GM12878 (cell line): ENCODE measurements around the gene TP73. TPM values are rescaled to one million over a fixed set of nuclear protein-coding genes. Genes with fewer than 3 reads are reported as not detected.

Experiments used
- ATAC-seq: fragments of 200-7000 bp; cut with Tn5 transposase; 3 replicates; pipeline ENCODE4 v1.9.1; 2020; ENCODE audit warnings: mild to moderate bottlenecking, moderate library complexity
- BruUV-seq: library from RNA; stranded (reverse); fragments of 400-500 nt; replicated peaks from 2 replicates; lab custom pipeline; 2021; lab: Mats Ljungman, UMichigan
- CTCF ChIA-PET: fragments of 300-600 bp; sonication (Branson Sonifier 250); formaldehyde crosslinking; extraction: SDS; loops from one replicate; lab custom pipeline; 2021; ENCODE audit warnings: inconsistent platforms; lab: Yijun Ruan, JAX
- POLR2A ChIA-PET: fragments of 350-600 bp; formaldehyde crosslinking; extraction: SDS; loops from one replicate; lab custom pipeline; 2021; ENCODE audit warnings: inconsistent platforms; lab: Charles Lee
- RAD21 ChIA-PET: fragments of 300-600 bp; sonication (Branson Sonifier 250); formaldehyde crosslinking; loops from one replicate; lab custom pipeline; 2023; ENCODE audit warnings: antibody characterized with exemption; ENCODE audit not compliant: unreplicated experiment; lab: Charles Lee
- SMC1A ChIA-PET: fragments of 300-600 bp; sonication (Branson Sonifier 250); formaldehyde crosslinking; loops from one replicate; lab custom pipeline; 2023; ENCODE audit not compliant: unreplicated experiment, uncharacterized antibody; lab: Charles Lee
- DNase-seq: peaks from one replicate; pipeline ENCODE4 v3.0.0-alpha.2; 2011; ENCODE audit warnings: low read depth, low spot score
- FAIRE-seq: peaks from 3 replicates; lab custom pipeline; 2011; peaks lifted over from hg19 to GRCh38; lab: Jason Lieb, UNC
- H2AFZ ChIP-seq: 2 replicates; pipeline ENCODE4 v1.6.0; 2011; ENCODE audit warnings: low read depth, low read length, control low read depth; ENCODE audit not compliant: control insufficient read depth
- H3K27ac ChIP-seq: 2 replicates; pipeline ENCODE4 v1.5.1; 2011; ENCODE audit warnings: control low read depth; ENCODE audit not compliant: control insufficient read depth, insufficient read depth
- H3K27me3 ChIP-seq, 2 experiments: replicated peaks in 1 of 2; 2 replicates each; pipeline versions ENCODE4 v1.6.0 to v1.6.1; 2011; ENCODE audit warnings: low read length in 1 of 2; ENCODE audit not compliant: control insufficient read depth in 2 of 2, insufficient read depth in 2 of 2
- H3K36me3 ChIP-seq, 2 experiments: 2 replicates each; pipeline ENCODE4 v1.5.1; 2011; ENCODE audit warnings: low read length in 1 of 2; ENCODE audit not compliant: control insufficient read depth in 2 of 2, insufficient read depth in 2 of 2
- H3K4me1 ChIP-seq: 2 replicates; pipeline ENCODE4 v1.6.1; 2011; ENCODE audit warnings: mild to moderate bottlenecking, low read length, moderate library complexity, mixed read lengths; ENCODE audit not compliant: control insufficient read depth, insufficient read depth
- H3K4me2 ChIP-seq: 2 replicates; pipeline ENCODE4 v1.6.0; 2011; ENCODE audit warnings: control low read depth; ENCODE audit not compliant: control insufficient read depth, insufficient read depth
- H3K4me3 ChIP-seq: fragments of 200-600 bp; sonication (generic); 2 replicates; pipeline ENCODE4 v1.5.1; 2016
- H3K79me2 ChIP-seq: 2 replicates; pipeline ENCODE4 v1.6.0; 2011; ENCODE audit warnings: low read length; ENCODE audit not compliant: control insufficient read depth, insufficient read depth
- H3K9ac ChIP-seq: 2 replicates; pipeline ENCODE4 v1.8.0; 2011; ENCODE audit warnings: low read length, control low read depth, mixed read lengths; ENCODE audit not compliant: control insufficient read depth, insufficient read depth
- H3K9me3 ChIP-seq: replicated peaks from 3 replicates; pipeline ENCODE4 v1.5.1; 2011; ENCODE audit warnings: mild to moderate bottlenecking, low read length; ENCODE audit not compliant: control insufficient read depth, insufficient read depth
- H4K20me1 ChIP-seq: 2 replicates; pipeline ENCODE4 v1.6.0; 2011; ENCODE audit not compliant: control insufficient read depth, insufficient read depth
- BCL3 ChIP-seq: IDR thresholded peaks from 2 replicates; pipeline ENCODE4 v1.6.1; 2011; ENCODE audit warnings: borderline replicate concordance, low read depth, mild to moderate bottlenecking, moderate library complexity, low read length; ENCODE audit not compliant: insufficient read depth, poor library complexity, severe bottlenecking
- EP300 ChIP-seq, 2 experiments: fragments of 150-350 bp in 1 of 2; IDR thresholded peaks; 2 replicates each; pipeline ENCODE4 v1.6.1; 2011 to 2012; ENCODE audit warnings: low read depth in 2 of 2, low read length in 2 of 2, borderline replicate concordance in 1 of 2, improper control_type of control experiment in 1 of 2, inconsistent platforms in 1 of 2; ENCODE audit not compliant: control insufficient read depth in 1 of 2
- FOXK2 ChIP-seq: fragments of 450-650 bp; IDR thresholded peaks from 2 replicates; pipeline ENCODE4 v1.6.1; 2017; ENCODE audit warnings: mild to moderate bottlenecking, moderate library complexity
- HDAC6 ChIP-seq: fragments of 200-600 bp; sonication (generic); IDR thresholded peaks from one replicate; pipeline ENCODE4 v1.8.0; 2017; ENCODE audit warnings: antibody characterized with exemption; ENCODE audit not compliant: unreplicated experiment
- JUND ChIP-seq: IDR thresholded peaks from 2 replicates; pipeline ENCODE4 v1.6.1; 2012; ENCODE audit warnings: low read depth, mild to moderate bottlenecking, low read length, improper control_type of control experiment, moderate library complexity
- MEF2A ChIP-seq: IDR thresholded peaks from 2 replicates; pipeline ENCODE4 v1.6.1; 2011; ENCODE audit warnings: low read depth, mild to moderate bottlenecking, low read length, moderate library complexity; ENCODE audit not compliant: insufficient read depth
- NFXL1 ChIP-seq: fragments of 450-650 bp; IDR thresholded peaks from 2 replicates; pipeline ENCODE4 v1.6.1; 2017; ENCODE audit warnings: antibody characterized with exemption, mild to moderate bottlenecking, borderline replicate concordance
- TCF3 ChIP-seq: IDR thresholded peaks from 2 replicates; pipeline ENCODE4 v1.6.1; 2012; ENCODE audit warnings: low read depth, mild to moderate bottlenecking, low read length, borderline replicate concordance; ENCODE audit not compliant: insufficient read depth
- ZNF274 ChIP-seq: IDR thresholded peaks from one replicate; pipeline ENCODE4 v1.8.0; 2011; ENCODE audit not compliant: insufficient read length, insufficient read depth
- WGBS: methylation state at CpG from one replicate; pipeline ENCODE4 v1.1.6; 2016; ENCODE audit warnings: low lambda C conversion rate; ENCODE audit not compliant: insufficient replicate concordance, insufficient coverage; ENCODE audit errors: missing lambda C conversion rate; 5-methylcytosine and 5-hydroxymethylcytosine counted together
- in situ Hi-C: fragments of 300-500 bp; cut with MboI; formaldehyde crosslinking; loops from 9 replicates; pipeline ENCODE4 v1.14.3; 2018; ENCODE audit warnings: mixed read lengths
- intact Hi-C: fragments of 100-400 bp; cut with micrococcal nuclease; formaldehyde crosslinking; loops from one replicate; pipeline ENCODE4 v1.14.2; 2022; ENCODE audit not compliant: unreplicated experiment
- polyA plus RNA-seq, 11 experiments: library from polyadenylated mRNA; depleted of rRNA in 4 of 11; unstranded in 6 of 11; stranded (reverse) in 5 of 11; fragments of >200 nt; fragmentation: Nextera tagmentation in 4 of 11; fragmentation: Illumina TruSeq in 1 of 11; extraction: Ambion mirVana in 4 of 11; extraction: Trizol in 1 of 11; gene quantifications; 1 replicate in 1 of 11; 2 replicates in 10 of 11; pipeline versions ENCODE4 v1.2.1 to v1.2.3, GENCODE V29; 2011 to 2016; ENCODE audit warnings: inconsistent platforms in 2 of 11, missing spikeins in 2 of 11, low read depth in 1 of 11
- total RNA-seq, 4 experiments: library from RNA; depleted of rRNA in 3 of 4; stranded (reverse); fragments of >200 nt in 3 of 4; fragmentation: Illumina TruSeq in 1 of 4; extraction: Trizol in 1 of 4; gene quantifications; 2 replicates each; pipeline versions ENCODE4 v1.2.1 to v1.2.3, GENCODE V29; 2013 to 2021
- TF ChIP-seq, protein P1 (sequence below): fragments of 450-650 bp; IDR thresholded peaks from 2 replicates; pipeline ENCODE4 v1.6.1; 2016; ENCODE audit warnings: mild to moderate bottlenecking
- TF ChIP-seq, protein P2 (sequence below): fragments of 450-650 bp; IDR thresholded peaks from 2 replicates; pipeline ENCODE4 v1.6.1; 2017; ENCODE audit warnings: borderline replicate concordance

The TP73 gene
- total and polyA plus RNA-seq, 10 of the 15 experiments (the other 5 are each of a cell fraction or from before 2014, with no cell fraction given) = 0.08 to 54.2 (median 14.9) TPM

- CTCF ChIA-PET = interaction anchor here (1.4 kb wide), 1 partner anchor 18 kb away, joined by 4 read pairs; no protein-coding TSS in a partner anchor
- H3K36me3 ChIP-seq = peaks cover 0 to 39% of the 10 kb centered on the region in 2 experiments; a peak in 2 of 4 replicates
- FAIRE-seq (no peak), ATAC-seq (no peak)
- no peak overlapping the region for H3K4me2 ChIP-seq
- POLR2A ChIA-PET = no interaction called here
- H3K4me1 ChIP-seq = no peaks in the 10 kb centered on the region
- no peak for TF ChIP-seq NFXL1
- TF ChIP-seq, protein P1, sequence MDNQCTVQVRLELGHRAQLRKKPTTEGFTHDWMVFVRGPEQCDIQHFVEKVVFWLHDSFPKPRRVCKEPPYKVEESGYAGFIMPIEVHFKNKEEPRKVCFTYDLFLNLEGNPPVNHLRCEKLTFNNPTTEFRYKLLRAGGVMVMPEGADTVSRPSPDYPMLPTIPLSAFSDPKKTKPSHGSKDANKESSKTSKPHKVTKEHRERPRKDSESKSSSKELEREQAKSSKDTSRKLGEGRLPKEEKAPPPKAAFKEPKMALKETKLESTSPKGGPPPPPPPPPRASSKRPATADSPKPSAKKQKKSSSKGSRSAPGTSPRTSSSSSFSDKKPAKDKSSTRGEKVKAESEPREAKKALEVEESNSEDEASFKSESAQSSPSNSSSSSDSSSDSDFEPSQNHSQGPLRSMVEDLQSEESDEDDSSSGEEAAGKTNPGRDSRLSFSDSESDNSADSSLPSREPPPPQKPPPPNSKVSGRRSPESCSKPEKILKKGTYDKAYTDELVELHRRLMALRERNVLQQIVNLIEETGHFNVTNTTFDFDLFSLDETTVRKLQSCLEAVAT = no peak
- TF ChIP-seq ZNF274 = no peak
- TF ChIP-seq TCF3 = no peak
- no peak for TF ChIP-seq HDAC6
- TF ChIP-seq MEF2A = no peak
- no peak for TF ChIP-seq FOXK2
- TF ChIP-seq EP300 (IDR thresholded peaks at IDR 0.05; ENCODE audit: borderline replicate concordance in 1 of 2, control insufficient read depth in 1 of 2, low read depth in 2 of 2, low read length in 2 of 2) = no peak
- TF ChIP-seq, protein P2, sequence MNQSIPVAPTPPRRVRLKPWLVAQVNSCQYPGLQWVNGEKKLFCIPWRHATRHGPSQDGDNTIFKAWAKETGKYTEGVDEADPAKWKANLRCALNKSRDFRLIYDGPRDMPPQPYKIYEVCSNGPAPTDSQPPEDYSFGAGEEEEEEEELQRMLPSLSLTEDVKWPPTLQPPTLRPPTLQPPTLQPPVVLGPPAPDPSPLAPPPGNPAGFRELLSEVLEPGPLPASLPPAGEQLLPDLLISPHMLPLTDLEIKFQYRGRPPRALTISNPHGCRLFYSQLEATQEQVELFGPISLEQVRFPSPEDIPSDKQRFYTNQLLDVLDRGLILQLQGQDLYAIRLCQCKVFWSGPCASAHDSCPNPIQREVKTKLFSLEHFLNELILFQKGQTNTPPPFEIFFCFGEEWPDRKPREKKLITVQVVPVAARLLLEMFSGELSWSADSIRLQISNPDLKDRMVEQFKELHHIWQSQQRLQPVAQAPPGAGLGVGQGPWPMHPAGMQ = no peak
- TF ChIP-seq JUND = no peak
- TF ChIP-seq BCL3 = no peak
- TF ChIP-seq, all 136 proteins: peak for 0
- Histone ChIP-seq H3K4me3 (no peak overlapping the region), H3K9ac (no peak overlapping the region), H3K79me2 (no peaks in the 10 kb centered on the region), H3K27me3 (no peaks in the 10 kb centered on the region), H4K20me1 (no peaks in the 10 kb centered on the region; the same call in none of the 2 replicates), H2AFZ (no peak overlapping the region), H3K27ac (no peak overlapping the region), H3K9me3 (no peaks in the 10 kb centered on the region)
- in situ Hi-C loops = no loop called here
- no TSS peak for BruUV-seq
- 72% methylated on average over 18 of the region's 26 CpGs for WGBS
- RAD21 ChIA-PET = no interaction called here
- DNase-seq = no peak
- SMC1A ChIA-PET = no interaction called here
- intact Hi-C loops = no loop called here
Observed at GRCh38 chr1:3706651-3707297, 54.5 kb downstream of the TP73 start.
